Neural progenitor cell (in vitro differentiated cells): Measurements from ENCODE around the gene KCNJ15. TPM values are rescaled to one million over a fixed set of nuclear protein-coding genes. Genes with fewer than 3 reads are reported as not detected.

Source experiments
- DNase-seq: peaks from one replicate; pipeline ENCODE4 v3.0.0-alpha.2; 2016; ENCODE audit warnings: low spot score
- H2AFZ ChIP-seq: fragments of 200-600 bp; sonication (generic); replicated peaks from 2 replicates; pipeline ENCODE4 v1.6.1; 2016; ENCODE audit warnings: antibody characterized with exemption
- H3F3A ChIP-seq: fragments of 200-600 bp; sonication (generic); 2 replicates; pipeline ENCODE4 v1.6.1; 2016; ENCODE audit warnings: antibody characterized with exemption, low read depth
- H3K27ac ChIP-seq: fragments of 200-600 bp; sonication (generic); 2 replicates; pipeline ENCODE4 v1.5.1; 2016; ENCODE audit warnings: mild to moderate bottlenecking
- H3K27me3 ChIP-seq: fragments of 200-600 bp; sonication (generic); 2 replicates; pipeline ENCODE4 v1.6.1; 2016; ENCODE audit warnings: mild to moderate bottlenecking, moderate library complexity
- H3K36me3 ChIP-seq: fragments of 200-600 bp; sonication (generic); 2 replicates; pipeline ENCODE4 v1.5.1; 2016
- H3K4me1 ChIP-seq: fragments of 200-600 bp; sonication (generic); 2 replicates; pipeline ENCODE4 v1.6.1; 2016; ENCODE audit warnings: mixed run types
- H3K4me2 ChIP-seq: fragments of 200-600 bp; sonication (generic); 2 replicates; pipeline ENCODE4 v1.6.1; 2016
- H3K4me3 ChIP-seq: fragments of 200-600 bp; sonication (generic); 2 replicates; pipeline ENCODE4 v1.5.1; 2016
- H3K79me2 ChIP-seq: fragments of 200-600 bp; sonication (generic); 2 replicates; pipeline ENCODE4 v1.6.1; 2016; ENCODE audit warnings: low read depth
- H3K9ac ChIP-seq: fragments of 200-600 bp; sonication (generic); 2 replicates; pipeline ENCODE4 v1.6.1; 2016
- H3K9me3 ChIP-seq: fragments of 200-600 bp; sonication (generic); 2 replicates; pipeline ENCODE4 v1.5.1; 2016; ENCODE audit warnings: low read depth
- H4K20me1 ChIP-seq: fragments of 200-600 bp; sonication (generic); 2 replicates; pipeline ENCODE4 v1.6.1; 2016; ENCODE audit warnings: low read depth
- H3K27ac Mint-ChIP-seq: 3 replicates; pipeline ENCODE4 v1.8.0; 2021; ENCODE audit warnings: mixed read lengths
- H3K27me3 Mint-ChIP-seq: 2 replicates; pipeline ENCODE4 v1.8.0; 2022; ENCODE audit warnings: low read depth, mild to moderate bottlenecking, inconsistent platforms, moderate library complexity, mixed read lengths; ENCODE audit not compliant: insufficient read depth
- H3K36me3 Mint-ChIP-seq: 3 replicates; pipeline ENCODE4 v1.8.0; 2021; ENCODE audit warnings: mixed read lengths
- H3K4me1 Mint-ChIP-seq: 3 replicates; pipeline ENCODE4 v1.8.0; 2021; ENCODE audit warnings: mixed read lengths
- H3K4me3 Mint-ChIP-seq: 3 replicates; pipeline ENCODE4 v1.8.0; 2021; ENCODE audit warnings: mild to moderate bottlenecking, moderate library complexity, mixed read lengths
- H3K9me3 Mint-ChIP-seq: 3 replicates; pipeline ENCODE4 v1.8.0; 2020; ENCODE audit warnings: mixed read lengths
- CTCF ChIP-seq: fragments of 200-600 bp; sonication (generic); IDR thresholded peaks from 2 replicates; pipeline ENCODE4 v1.5.1; 2017; ENCODE audit warnings: antibody characterized with exemption, mild to moderate bottlenecking
- EZH2 ChIP-seq: fragments of 200-600 bp; sonication (generic); IDR thresholded peaks from 2 replicates; pipeline ENCODE4 v1.6.1; 2017; ENCODE audit warnings: antibody characterized with exemption, mild to moderate bottlenecking, moderate library complexity
- EZH2phosphoT487 ChIP-seq: fragments of 200-600 bp; sonication (generic); IDR thresholded peaks from 2 replicates; pipeline ENCODE4 v1.6.1; 2017; ENCODE audit warnings: antibody characterized with exemption
- total RNA-seq: library from RNA; depleted of rRNA; stranded (reverse); fragments of >200 nt; gene quantifications from 2 replicates; pipeline ENCODE4 v1.2.3, GENCODE V29; 2015; ENCODE audit warnings: low replicate concordance

KCNJ15 gene
- total RNA-seq, 1 donor from 2014 or later, result not detected

- no peaks in the 10 kb centered on the region for H3K9me3 ChIP-seq
- H3K4me3 Mint-ChIP-seq, result no peak overlapping the region
- no peaks in the 10 kb centered on the region for H3K27me3 ChIP-seq
- no peaks in the 10 kb centered on the region for H3F3A ChIP-seq
- TF ChIP-seq EZH2, result no peak
- TF ChIP-seq CTCF, result no peak
- no peak overlapping the region for H3K9ac ChIP-seq
- H3K27ac Mint-ChIP-seq, result no peak overlapping the region
- H3K9me3 Mint-ChIP-seq, result peaks cover 2% of the 10 kb centered on the region
- H3K27me3 Mint-ChIP-seq, result no peaks in the 10 kb centered on the region
- no peak for DNase-seq
- peaks cover 6% of the 10 kb centered on the region for H3K4me1 ChIP-seq
- H3K36me3 ChIP-seq, result no peaks in the 10 kb centered on the region
- H3K27ac ChIP-seq, result no peak overlapping the region
- H4K20me1 ChIP-seq, result no peaks in the 10 kb centered on the region
- H3K4me1 Mint-ChIP-seq, result peaks cover 6% of the 10 kb centered on the region
- H3K4me3 ChIP-seq, result no peak overlapping the region
- no peaks in the 10 kb centered on the region for H3K79me2 ChIP-seq
- H3K4me2 ChIP-seq, result no peak overlapping the region
- no peaks in the 10 kb centered on the region for H3K36me3 Mint-ChIP-seq
- no peak overlapping the region for H2AFZ ChIP-seq
These were observed 65.6 kb downstream of the KCNJ15 start for GRCh38 chr21:38322311-38322950.

DNA sequence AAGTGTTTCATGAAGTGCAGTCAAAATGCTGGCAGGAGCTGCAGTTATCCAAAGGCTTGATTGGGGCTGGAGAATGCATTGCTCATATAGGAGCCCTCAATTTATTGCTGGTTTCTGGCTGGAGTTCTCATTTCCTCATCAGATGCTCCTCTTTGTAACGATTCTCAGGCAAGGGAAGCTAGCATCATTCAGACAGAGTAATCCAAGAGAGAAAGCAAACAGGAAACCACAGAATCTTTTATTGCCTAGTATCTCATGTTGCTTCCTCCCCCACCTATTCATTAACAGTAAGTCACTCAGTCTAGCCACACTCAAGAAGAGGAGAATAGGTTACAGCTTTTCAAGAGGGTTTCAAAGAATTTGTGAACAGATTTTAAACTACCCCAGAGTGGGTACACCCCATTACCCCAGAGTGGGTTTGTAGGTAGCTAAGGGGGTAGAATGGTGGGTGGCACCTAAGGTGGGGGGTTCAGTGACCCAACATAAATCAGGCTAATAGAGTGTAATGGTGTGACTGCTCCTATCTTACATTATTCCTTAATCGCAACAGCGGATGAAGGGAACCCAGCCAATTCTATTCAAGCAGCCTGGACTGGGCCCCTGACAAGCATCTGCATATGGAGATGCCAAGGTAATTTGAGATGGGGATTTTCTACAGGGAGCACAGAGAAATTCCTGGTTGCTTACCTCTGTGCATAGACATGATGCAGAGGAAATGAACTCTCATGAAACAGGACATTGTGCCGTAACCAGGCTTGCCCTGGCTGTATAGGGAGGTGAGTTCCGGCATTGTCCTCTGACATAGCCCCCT, 67.1 kb downstream of the KCNJ15 start:
- H4K20me1 ChIP-seq, result no peaks in the 10 kb centered on the region
- no peak overlapping the region for H3K4me3 ChIP-seq
- no peaks in the 10 kb centered on the region for H3K27me3 Mint-ChIP-seq
- H3K79me2 ChIP-seq, result no peaks in the 10 kb centered on the region
- H3K4me2 ChIP-seq, result no peak overlapping the region
- H3K4me3 Mint-ChIP-seq, result no peak overlapping the region
- no peaks in the 10 kb centered on the region for H3K9me3 ChIP-seq
- TF ChIP-seq CTCF, result no peak
- no peak for TF ChIP-seq EZH2phosphoT487
- no peak for TF ChIP-seq EZH2
- no peak overlapping the region for H3K27ac Mint-ChIP-seq
- no peak overlapping the region for H3K27ac ChIP-seq
- no peaks in the 10 kb centered on the region for H3K36me3 Mint-ChIP-seq
- H3K4me1 ChIP-seq, result peaks cover 6% of the 10 kb centered on the region
- H3K36me3 ChIP-seq, result no peaks in the 10 kb centered on the region
- H3K4me1 Mint-ChIP-seq, result peaks cover 6% of the 10 kb centered on the region
- H3K9me3 Mint-ChIP-seq, result no peaks in the 10 kb centered on the region
- H2AFZ ChIP-seq, result no peak overlapping the region
- H3K9ac ChIP-seq, result no peak overlapping the region
- no peaks in the 10 kb centered on the region for H3K27me3 ChIP-seq
- peak; percentile 6 for DNase-seq
- no peaks in the 10 kb centered on the region for H3F3A ChIP-seq

- H3K27ac Mint-ChIP-seq, result no peak overlapping the region
- H3K36me3 ChIP-seq, result no peaks in the 10 kb centered on the region
- H3K9me3 Mint-ChIP-seq, result no peaks in the 10 kb centered on the region
- H3K4me3 Mint-ChIP-seq, result no peak overlapping the region
- H3K27me3 ChIP-seq, result no peaks in the 10 kb centered on the region
- no peaks in the 10 kb centered on the region for H3F3A ChIP-seq
- H3K9me3 ChIP-seq, result no peaks in the 10 kb centered on the region
- H3K36me3 Mint-ChIP-seq, result no peaks in the 10 kb centered on the region
- H3K27me3 Mint-ChIP-seq, result no peaks in the 10 kb centered on the region
- no peak overlapping the region for H3K9ac ChIP-seq
- H3K4me1 ChIP-seq, result peaks cover 6% of the 10 kb centered on the region
- H3K4me2 ChIP-seq, result no peak overlapping the region
- no peak overlapping the region for H2AFZ ChIP-seq
- DNase-seq, result no peak
- no peak overlapping the region for H3K27ac ChIP-seq
- H3K79me2 ChIP-seq, result no peaks in the 10 kb centered on the region
- peaks cover 6% of the 10 kb centered on the region for H3K4me1 Mint-ChIP-seq
- TF ChIP-seq EZH2 (no peak), EZH2phosphoT487 (no peak), CTCF (no peak)
- H4K20me1 ChIP-seq, result no peaks in the 10 kb centered on the region
- H3K4me3 ChIP-seq, result no peak overlapping the region
These were observed 68.4 kb downstream of the KCNJ15 start for GRCh38 chr21:38325216-38325615.
